GM18526 (cell line): ENCODE results near the gene HMX3.

Experiments used
- POLR2A ChIP-seq: IDR thresholded peaks from 3 replicates; pipeline ENCODE4 v1.6.1; 2011; ENCODE audit not compliant: insufficient read length; ENCODE audit errors: extremely low read depth

Gene HMX3

GRCh38 chr10:123149568-123150270 is 13.9 kb downstream of the HMX3 start:
- no peak for TF ChIP-seq POLR2A

DNA sequence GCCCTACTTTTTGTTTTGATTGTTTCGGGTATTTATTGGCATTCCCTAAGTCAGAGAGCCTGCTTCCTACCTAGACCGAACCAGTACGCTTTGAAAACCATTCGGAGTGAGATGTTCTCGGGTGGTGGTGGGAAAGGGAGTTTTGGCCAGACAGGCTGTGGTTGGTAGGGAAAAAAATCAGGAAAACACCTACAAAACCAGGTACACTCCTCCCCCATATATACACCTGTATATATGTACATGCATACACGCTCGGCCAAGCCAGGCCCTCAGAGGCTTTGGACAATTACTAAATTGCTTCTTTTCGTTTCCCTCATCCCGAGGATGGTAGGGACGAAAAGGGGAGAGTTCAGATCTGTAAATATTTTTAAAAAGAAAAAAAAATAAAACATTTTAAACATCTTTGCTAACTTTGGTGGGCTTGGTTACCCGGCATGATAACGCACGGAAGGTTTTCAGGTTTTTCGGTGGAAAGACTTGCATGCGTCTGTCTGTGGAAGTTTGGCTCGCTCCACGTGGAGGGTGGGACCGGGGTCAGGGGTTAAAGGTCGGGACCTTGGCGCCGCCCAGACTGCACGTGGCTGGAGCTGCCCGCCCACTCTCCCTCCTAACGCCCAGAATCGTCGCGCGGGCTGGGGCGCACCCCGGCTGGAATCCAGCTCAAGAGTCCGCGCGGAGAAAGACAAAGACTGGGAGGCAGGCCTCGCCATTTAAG is 14.7 kb downstream of the HMX3 start:
- TF ChIP-seq POLR2A: no peak

DNA sequence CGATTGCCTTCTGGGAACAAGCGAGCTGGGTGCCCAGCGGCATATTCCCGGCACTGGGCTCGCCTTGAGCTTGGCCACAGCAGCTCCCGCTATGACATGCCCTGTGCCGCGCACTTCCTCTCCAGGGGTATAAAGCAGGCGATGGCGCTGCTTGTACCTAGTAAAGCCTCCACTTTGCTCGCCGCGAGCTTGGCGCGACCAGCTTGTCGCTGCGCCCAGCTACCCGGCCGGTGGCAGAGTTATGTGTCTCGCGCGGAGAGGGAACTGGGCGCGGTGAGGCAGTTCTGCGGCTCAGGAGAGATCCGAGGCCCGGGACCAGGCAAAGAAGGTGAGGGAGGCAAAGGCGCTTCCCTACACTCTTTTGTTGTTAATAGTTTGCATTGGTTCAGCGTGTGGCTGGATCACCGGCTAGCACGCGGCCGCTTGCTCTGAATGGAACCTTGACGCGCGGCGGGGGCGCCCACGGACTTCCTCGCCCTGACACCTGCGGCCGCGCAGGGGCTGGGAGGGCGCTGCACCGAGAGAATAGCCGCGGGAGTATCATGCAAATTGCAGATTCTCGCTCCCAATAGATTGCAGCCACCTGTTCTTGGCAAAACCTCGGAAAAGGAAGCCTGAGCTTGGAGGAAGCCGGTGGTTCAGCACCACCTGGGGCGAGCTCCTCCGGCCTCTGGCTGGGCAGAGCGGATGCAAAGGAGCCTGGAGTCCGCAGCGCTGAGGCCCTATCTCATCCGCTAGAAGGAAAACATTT is 15.4 kb downstream of the HMX3 start:
- no peak for TF ChIP-seq POLR2A

GRCh38 chr10:123151737-123152135 is 16.0 kb downstream of the HMX3 start:
- no peak for TF ChIP-seq POLR2A

GRCh38 chr10:123153486-123154091 is 17.8 kb downstream of the HMX3 start:
- no peak for TF ChIP-seq POLR2A

DNA sequence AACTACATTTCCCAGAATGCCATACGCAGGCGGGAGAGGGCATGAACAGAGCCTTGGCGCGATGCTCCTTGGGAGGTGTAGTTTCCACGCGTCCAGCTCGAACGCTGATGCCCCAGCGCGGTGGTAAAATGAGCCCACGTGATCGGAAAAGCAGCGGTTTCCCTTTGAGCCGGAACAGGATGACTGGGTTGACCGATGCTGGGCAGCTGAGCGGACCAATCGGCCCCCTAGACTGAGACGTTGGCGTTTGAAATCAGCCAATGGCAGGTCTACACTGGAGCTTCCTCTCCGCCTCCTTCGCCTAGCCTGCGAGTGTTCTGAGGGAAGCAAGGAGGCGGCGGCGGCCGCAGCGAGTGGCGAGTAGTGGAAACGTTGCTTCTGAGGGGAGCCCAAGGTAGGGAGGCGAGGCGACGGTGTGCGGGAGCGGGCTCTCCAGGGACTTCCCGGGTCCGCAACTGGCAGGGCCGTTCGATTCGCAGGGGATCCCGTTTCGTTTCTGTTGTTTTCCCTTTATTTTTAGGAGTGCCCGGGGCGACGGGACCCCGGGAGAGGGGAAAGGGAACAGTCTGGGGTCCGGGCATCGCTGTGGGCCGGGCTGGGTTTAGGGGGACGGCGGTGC is 18.4 kb downstream of the HMX3 start, which contains the start of gene BUB3:
Gene BUB3, plus strand, starts transcription at position 311 of the 619 bp plus-strand sequence. CDS start 516 bp downstream, outside the sequence.
- peak; percentile 96 for TF ChIP-seq POLR2A

- TF ChIP-seq POLR2A: no peak
Observed at GRCh38 chr10:123154711-123155505, 19.1 kb downstream of the HMX3 start.

- TF ChIP-seq POLR2A: no peak
Observed at GRCh38 chr10:123156078-123156477, 20.3 kb downstream of the HMX3 start.

GRCh38 chr10:123157210-123157609 is 21.4 kb downstream of the HMX3 start:
- no peak for TF ChIP-seq POLR2A

DNA sequence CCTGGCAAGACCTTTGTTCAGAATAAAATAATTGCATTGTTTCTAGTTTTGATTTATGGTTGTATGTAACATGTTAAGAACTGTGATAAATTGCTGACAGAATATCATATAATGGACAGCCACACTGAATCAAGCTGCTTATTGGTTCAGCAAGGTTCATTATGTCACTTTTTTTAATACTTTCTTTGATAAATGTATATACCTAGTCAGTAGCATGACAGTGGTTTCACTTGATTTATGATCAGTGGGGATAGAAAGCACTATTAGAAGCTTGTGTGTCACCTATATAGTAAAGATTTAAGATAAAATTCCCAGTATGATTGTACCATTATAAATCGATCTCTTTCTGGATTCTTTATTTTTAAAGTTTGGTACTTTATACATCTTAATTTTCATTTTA is 22.9 kb downstream of the HMX3 start:
- no peak for TF ChIP-seq POLR2A

DNA sequence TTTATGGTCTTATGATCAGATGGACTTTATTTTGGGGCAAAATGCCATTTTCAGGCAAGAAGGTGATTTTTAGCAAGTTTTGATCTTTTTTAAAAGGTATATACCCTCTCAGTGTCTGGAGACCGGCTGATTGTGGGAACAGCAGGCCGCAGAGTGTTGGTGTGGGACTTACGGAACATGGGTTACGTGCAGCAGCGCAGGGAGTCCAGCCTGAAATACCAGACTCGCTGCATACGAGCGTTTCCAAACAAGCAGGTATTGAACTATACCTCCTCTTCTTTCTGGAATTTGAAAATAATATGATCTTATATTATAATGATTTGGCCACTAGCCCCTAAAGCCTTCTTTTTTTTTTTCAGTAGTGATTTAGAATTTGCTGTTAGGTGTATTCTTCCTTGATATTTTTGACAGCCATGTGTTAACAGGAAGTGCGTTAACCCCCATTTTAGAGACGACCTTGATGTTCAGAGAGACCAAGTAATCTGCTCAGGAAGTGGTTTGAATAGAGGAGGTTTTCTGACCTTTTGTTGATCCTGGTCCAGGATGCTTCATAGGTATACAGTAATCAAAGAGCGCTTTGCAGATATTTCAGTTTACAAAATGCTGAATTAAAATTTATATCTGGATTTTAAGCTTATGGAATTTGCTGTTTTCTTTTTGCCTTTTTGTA is 24.7 kb downstream of the HMX3 start:
- no peak for TF ChIP-seq POLR2A

DNA sequence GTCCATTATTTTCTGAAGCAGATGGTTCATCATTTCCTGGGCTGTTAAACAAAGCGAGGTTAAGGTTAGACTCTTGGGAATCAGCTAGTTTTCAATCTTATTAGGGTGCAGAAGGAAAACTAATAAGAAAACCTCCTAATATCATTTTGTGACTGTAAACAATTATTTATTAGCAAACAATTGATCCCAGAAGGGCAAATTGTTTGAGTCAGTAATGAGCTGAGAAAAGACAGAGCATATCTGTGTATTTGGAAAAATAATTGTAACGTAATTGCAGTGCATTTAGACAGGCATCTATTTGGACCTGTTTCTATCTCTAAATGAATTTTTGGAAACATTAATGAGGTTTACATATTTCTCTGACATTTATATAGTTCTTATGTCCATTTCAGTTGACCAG is 28.5 kb downstream of the HMX3 start:
- no peak for TF ChIP-seq POLR2A

DNA sequence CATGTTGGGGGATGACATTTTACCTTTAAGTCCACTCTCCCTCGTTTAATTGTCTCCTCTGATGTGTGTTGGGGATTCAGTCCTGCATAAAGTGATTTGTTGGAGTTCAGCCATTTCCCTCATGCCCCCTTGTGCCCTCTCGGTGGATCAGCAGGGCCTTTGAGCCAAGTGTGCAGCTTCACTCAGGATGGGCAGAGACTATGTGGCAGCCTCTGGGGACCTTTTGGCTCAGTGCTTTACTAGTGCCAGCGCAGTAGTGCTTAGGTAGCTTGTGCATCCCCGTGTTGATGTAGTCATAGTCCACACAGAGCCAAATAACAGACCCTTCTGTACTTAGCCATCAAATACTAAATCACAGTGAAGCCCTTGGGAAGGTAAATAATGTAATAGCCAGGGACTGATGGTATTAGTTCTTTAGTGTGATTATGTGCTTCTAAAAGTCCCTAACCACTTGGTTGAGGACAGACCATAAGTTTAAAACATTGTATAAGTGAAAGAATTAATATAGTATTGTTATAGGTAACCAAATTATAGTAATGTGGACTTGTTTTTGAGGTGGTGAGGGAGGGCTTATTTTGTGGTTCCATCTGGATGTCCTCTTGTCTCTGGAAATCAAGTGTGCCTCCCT is 29.8 kb downstream of the HMX3 start:
- no peak for TF ChIP-seq POLR2A

DNA sequence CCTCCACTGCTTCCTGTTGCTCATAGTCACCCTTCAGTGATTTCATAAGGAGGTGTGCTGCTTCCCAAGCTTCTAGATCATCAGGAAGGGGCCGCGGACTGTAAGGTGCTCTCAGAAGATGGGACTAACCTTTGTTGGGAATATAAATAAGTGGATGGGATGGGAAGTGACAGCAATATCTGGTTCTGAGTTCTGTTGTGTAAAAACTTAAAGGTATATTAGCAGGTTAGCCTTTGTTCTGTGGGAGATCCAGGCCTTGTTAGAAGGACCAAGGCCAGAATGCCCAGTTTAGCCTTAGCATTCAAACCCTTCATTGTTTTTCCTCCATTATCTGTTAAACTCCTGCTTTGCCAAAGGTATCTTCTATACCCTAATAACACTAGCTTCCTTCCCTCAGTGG is 30.8 kb downstream of the HMX3 start:
- TF ChIP-seq POLR2A: no peak

GRCh38 chr10:123170961-123171360 is 35.2 kb downstream of the HMX3 start:
- no peak for TF ChIP-seq POLR2A
